Gastroesophageal sphincter (tissue), 4 donors: ENCODE results near the gene N4BP2. TPM values are rescaled to one million over a fixed set of nuclear protein-coding genes. Genes with fewer than 3 reads are reported as not detected.

ENCODE experiments used
- ATAC-seq: fragments of 150-250 bp; one replicate; pipeline ENCODE4 v1.9.1; 2016; ENCODE audit warnings: mild to moderate bottlenecking, moderate library complexity
- H3K27ac ChIP-seq, 4 donors: fragments of 200-600 bp; sonication (generic) in 3 of 4; 1 replicate in 3 of 4; 2 replicates in 1 of 4; pipeline ENCODE4 v1.5.1; 2016 to 2019
- H3K27me3 ChIP-seq: fragments of 200-600 bp; sonication (generic); one replicate; pipeline ENCODE4 v1.5.1; 2019
- H3K36me3 ChIP-seq, 2 donors: fragments of 200-600 bp; sonication (generic); one replicate each; pipeline ENCODE4 v1.5.1; 2019; ENCODE audit warnings: control low read depth in 1 of 2
- H3K4me1 ChIP-seq, 3 donors: fragments of 200-600 bp; sonication (generic); 1 replicate in 2 of 3; 2 replicates in 1 of 3; pipeline ENCODE4 v1.5.1; 2016 to 2019; ENCODE audit warnings: control low read depth in 2 of 3
- H3K4me3 ChIP-seq, 2 donors: fragments of 200-600 bp; sonication (generic); one replicate each; pipeline ENCODE4 v1.5.1; 2019; ENCODE audit warnings: mild to moderate bottlenecking in 1 of 2, moderate library complexity in 1 of 2
- H3K9me3 ChIP-seq, 3 donors: fragments of 200-600 bp; sonication (generic); one replicate each; pipeline ENCODE4 v1.5.1; 2017 to 2019; ENCODE audit warnings: control low read depth in 2 of 3
- CTCF ChIP-seq, 4 experiments: fragments of 200-600 bp in 2 of 4; fragments of 450-650 bp in 2 of 4; sonication (generic) in 1 of 4; IDR thresholded peaks; one replicate each; pipeline ENCODE4 v1.5.1; 2017 to 2019; ENCODE audit warnings: antibody characterized with exemption in 4 of 4, mild to moderate bottlenecking in 2 of 4, moderate library complexity in 2 of 4
- EP300 ChIP-seq: sonication (generic); formaldehyde crosslinking; IDR thresholded peaks from one replicate; pipeline ENCODE4 v1.6.1; 2017; ENCODE audit warnings: antibody characterized with exemption, mild to moderate bottlenecking
- POLR2A ChIP-seq, 2 donors: fragments of 450-650 bp; IDR thresholded peaks; one replicate each; pipeline ENCODE4 v1.6.1; 2017; ENCODE audit warnings: antibody characterized with exemption in 2 of 2, mild to moderate bottlenecking in 2 of 2, moderate library complexity in 1 of 2
- POLR2AphosphoS5 ChIP-seq: sonication (generic); formaldehyde crosslinking; IDR thresholded peaks from one replicate; pipeline ENCODE4 v1.6.1; 2017; ENCODE audit warnings: antibody characterized with exemption
- WGBS, 2 donors: methylation state at CpG; one replicate each; pipeline ENCODE4 v1.1.5; 2018; ENCODE audit warnings: low coverage in 1 of 2; 5-methylcytosine and 5-hydroxymethylcytosine counted together
- total RNA-seq, 4 donors: library from RNA; depleted of rRNA; stranded (reverse); fragments of >200 nt; gene quantifications; one replicate each; pipeline ENCODE4 v1.1.0, GENCODE V29; 2016

The N4BP2 gene
- total RNA-seq, 4 donors from 2014 or later: 5.3 to 14.5 (median 7.3) TPM

- Histone ChIP-seq H3K4me3 (no peak overlapping the region), H3K27ac (no peak overlapping the region), H3K9me3 (no peaks in the 10 kb centered on the region), H3K36me3 (no peaks in the 10 kb centered on the region), H3K27me3 (peaks cover 4% of the 10 kb centered on the region), H3K4me1 (no peaks in the 10 kb centered on the region)
- ATAC-seq: no peak
- TF ChIP-seq EP300 (no peak), CTCF (IDR thresholded peaks at IDR 0.05) (no peak), POLR2AphosphoS5 (no peak), POLR2A (IDR thresholded peaks at IDR 0.05) (no peak)
- WGBS, 2 donors: 88 to 100% methylated on average over 2 to 3 of the region's 3 CpGs
Observed at GRCh38 chr4:40182954-40183353, 126.3 kb downstream of the N4BP2 start.

GRCh38 chr4:40183615-40184411, 127.2 kb downstream of the N4BP2 start:
- Histone ChIP-seq H3K36me3 (no peaks in the 10 kb centered on the region), H3K4me1 (no peaks in the 10 kb centered on the region), H3K4me3 (no peak overlapping the region), H3K27ac (no peak overlapping the region), H3K27me3 (peaks cover 4% of the 10 kb centered on the region), H3K9me3 (no peaks in the 10 kb centered on the region)
- 82 to 95% methylated on average over 7 to 8 of the region's 12 CpGs for WGBS, 2 donors
- TF ChIP-seq CTCF (IDR thresholded peaks at IDR 0.05) (no peak), EP300 (no peak), POLR2A (IDR thresholded peaks at IDR 0.05) (no peak), POLR2AphosphoS5 (no peak)
- no peak for ATAC-seq

GRCh38 chr4:40185830-40186664, 129.4 kb downstream of the N4BP2 start:
- TF ChIP-seq POLR2A (IDR thresholded peaks at IDR 0.05) (no peak), POLR2AphosphoS5 (no peak), EP300 (no peak), CTCF (IDR thresholded peaks at IDR 0.05) (no peak)
- no peak for ATAC-seq
- no peaks in the 10 kb centered on the region for H3K9me3 ChIP-seq
- no peak overlapping the region for H3K27ac ChIP-seq
- no peaks in the 10 kb centered on the region for H3K36me3 ChIP-seq
- H3K4me1 ChIP-seq: no peaks in the 10 kb centered on the region
- 72 to 82% methylated on average over 5 of the region's 5 CpGs for WGBS, 2 donors
- no peaks in the 10 kb centered on the region for H3K27me3 ChIP-seq
- no peak overlapping the region for H3K4me3 ChIP-seq

GRCh38 chr4:40186665-40187014, 130.0 kb downstream of the N4BP2 start:
- Histone ChIP-seq H3K36me3 (no peaks in the 10 kb centered on the region), H3K4me3 (no peak overlapping the region), H3K9me3 (no peaks in the 10 kb centered on the region), H3K27ac (no peak overlapping the region), H3K4me1 (no peaks in the 10 kb centered on the region), H3K27me3 (no peaks in the 10 kb centered on the region)
- ATAC-seq: no peak
- WGBS, 2 donors: 83 to 100% methylated on average over 1 of the region's 1 CpG
- TF ChIP-seq CTCF (IDR thresholded peaks at IDR 0.05) (no peak), POLR2AphosphoS5 (no peak), POLR2A (IDR thresholded peaks at IDR 0.05) (no peak), EP300 (no peak)
